Stimulated activated CD8-positive, alpha-beta memory T cell treated with anti-CD3 and anti-CD28 coated beads, Interleukin-12 subunit alpha, Interleukin-12 subunit beta, amount 100 ng/mL, for 24 hours (primary cell): ENCODE measurements around the gene SHF.

Experiments
- DNase-seq: peaks from one replicate; pipeline ENCODE4 v3.0.0-alpha.2; 2020; ENCODE audit errors: extremely low read depth

Gene SHF

GRCh38 chr15:45199136-45199810 lies 11.5 kb upstream of the SHF start:
- no peak for DNase-seq

DNA sequence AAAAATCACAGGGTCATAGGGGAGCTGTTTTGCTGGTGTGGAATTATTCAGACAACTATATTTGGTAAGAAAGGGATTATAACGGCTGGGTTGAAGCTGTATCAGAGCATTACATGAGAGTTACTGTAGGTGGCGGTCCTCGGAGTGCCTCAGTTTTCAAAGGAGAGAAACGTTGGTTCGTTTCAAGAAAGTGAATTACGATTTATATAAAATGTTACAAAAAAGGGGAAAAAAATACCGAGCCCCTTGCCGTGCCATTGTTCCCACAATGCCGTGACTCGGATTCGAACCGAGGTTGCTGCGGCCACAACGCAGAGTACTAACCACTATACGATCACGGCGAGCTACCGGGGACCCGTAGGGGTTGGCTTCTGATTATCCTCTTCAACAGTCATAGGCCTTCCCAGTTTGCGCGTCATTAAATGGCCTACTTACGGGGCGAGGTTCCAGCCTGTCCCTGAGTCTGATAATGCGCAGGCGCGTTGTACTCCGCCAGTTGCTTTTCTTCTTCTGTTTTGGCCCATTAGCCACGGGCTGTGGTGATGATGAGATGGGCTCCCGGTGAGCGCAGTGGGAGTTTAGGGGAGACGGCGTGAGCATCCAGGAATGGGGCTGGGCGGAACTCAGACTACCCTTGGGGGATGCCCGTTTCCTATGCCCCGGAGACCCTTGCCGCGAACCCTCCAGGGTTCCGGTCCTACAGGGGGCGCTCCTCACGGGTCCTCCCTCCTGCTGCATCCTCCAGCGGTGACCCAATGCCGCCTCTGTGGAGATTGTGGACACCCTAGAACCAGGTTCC lies 10.8 kb upstream of the SHF start:
- DNase-seq = peak; percentile 68

DNA sequence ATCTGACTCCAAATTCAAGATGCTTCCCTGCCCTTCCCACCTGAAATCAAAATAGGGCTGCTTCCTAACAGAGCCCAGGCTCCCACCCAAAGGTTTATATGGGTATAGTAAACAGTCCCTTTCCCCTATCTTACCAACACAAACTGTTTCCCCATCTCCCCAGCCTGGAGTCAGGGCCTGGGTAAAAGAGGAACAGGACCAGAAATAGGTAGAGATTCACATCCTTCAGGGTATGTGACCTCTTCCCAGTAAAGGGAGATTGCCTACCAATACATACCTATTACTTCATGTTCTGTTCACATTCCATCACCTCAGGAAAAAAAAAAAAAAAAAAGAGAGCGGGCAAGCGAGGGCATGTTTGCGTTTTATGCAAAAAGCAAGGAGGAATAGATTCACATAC lies 9.7 kb upstream of the SHF start:
- no peak for DNase-seq

DNA sequence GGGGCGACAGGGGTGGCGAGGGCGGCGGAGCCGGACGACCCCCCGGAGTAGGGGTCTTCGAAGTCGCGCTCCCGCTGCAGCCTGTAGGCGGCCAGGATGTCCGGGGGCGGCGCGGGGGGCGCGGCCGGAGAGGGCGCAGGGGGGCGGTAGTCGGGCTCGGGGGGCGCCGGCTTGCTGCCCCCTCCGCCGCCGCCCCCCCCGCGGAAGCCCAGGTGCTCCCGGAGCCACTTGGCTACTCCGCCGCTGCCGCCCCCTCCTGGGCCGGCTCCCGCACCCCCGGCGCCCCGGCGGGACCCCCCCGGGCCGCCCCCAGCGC lies 230 bp downstream of the SHF start:
- DNase-seq = no peak

GRCh38 chr15:45186771-45187577 lies 792 bp downstream of the SHF start:
- DNase-seq = no peak

DNA sequence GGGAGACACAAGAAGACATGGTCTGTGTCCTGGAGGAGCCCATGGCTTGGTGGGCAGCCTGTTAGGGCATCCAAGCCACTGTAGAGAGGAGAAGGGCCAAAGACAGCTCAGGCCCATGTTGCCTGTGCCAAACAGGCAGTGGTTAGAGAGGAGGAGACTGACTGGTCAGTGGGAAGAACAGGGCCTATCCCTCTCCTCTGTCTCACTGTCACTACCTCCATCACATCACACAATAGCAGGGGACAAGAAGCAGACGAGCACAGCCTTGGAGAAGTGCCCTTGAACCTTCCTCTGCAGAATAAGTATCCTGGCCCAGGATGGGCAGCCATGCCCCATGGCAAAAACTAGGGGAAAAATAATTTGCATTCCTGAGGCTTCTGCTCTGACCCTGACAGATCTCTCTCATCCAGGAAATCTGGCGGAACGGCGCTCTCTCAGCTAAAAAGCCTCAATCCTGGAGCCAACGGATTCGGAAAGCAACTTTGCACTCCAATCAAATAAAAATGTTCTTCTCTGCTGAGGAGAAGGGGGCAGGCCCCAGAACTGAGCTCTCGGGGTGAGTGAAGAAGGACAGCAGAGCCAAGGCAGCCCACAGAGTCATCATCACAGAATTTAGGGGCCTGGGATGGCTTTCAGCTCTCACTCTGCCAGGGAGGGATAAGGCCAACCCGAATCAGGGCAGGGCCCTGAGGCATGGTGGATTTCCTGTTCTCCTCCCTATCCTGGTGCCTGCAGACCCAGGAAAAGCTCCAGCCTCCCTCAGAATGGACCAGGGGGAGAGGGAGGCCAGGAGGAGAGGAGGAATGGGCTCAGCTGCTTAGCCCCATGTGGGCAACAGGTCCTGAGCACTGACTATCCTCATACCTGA lies 1.6 kb downstream of the SHF start:
- no peak for DNase-seq

GRCh38 chr15:45185069-45185779 lies 2.5 kb downstream of the SHF start:
- no peak for DNase-seq

DNA sequence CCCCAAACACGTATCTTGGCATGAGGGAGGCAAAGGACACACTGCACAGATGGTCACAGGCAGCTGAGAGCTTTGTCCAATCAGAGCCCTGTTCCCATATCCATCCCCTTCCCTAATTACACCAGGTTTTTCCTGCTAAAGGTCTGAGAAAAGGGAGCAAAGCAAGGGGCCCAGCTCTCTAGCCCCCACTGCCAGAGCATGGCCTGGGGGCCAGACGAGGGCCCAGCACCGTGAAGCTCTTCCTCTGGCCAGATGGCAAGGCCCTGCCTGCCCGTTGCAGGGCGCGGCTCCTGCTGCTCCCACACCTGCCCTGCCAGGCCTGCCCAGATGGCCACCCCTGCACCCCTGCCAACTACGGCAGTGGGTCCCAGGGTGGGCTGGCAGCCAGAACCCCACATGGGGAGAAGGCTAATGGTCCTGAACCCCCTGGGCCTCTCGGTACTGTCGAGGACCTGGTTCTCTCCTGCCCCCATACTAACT lies 3.2 kb downstream of the SHF start:
- no peak for DNase-seq

- DNase-seq = no peak
Measured at GRCh38 chr15:45183511-45183910, 4.3 kb downstream of the SHF start.

DNA sequence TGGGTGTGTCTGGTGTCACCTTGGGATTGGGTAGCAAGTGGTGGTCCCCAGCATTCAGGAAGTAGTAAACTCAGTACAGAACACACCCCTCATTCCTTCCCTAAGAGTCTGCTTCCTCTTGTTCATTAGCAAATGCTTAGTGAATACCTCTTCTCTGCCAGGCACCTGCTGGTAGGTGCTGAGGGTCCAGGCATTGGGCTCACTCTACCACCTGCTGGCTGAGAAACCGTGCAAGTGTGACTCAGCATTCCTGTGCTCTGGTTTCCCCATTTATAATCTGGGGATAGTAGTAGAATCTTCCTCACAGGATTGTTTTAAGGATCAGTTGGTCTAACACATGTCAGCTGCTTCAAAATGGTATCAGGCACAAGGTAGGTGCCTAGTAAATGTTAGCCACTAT lies 4.8 kb downstream of the SHF start:
- no peak for DNase-seq

DNA sequence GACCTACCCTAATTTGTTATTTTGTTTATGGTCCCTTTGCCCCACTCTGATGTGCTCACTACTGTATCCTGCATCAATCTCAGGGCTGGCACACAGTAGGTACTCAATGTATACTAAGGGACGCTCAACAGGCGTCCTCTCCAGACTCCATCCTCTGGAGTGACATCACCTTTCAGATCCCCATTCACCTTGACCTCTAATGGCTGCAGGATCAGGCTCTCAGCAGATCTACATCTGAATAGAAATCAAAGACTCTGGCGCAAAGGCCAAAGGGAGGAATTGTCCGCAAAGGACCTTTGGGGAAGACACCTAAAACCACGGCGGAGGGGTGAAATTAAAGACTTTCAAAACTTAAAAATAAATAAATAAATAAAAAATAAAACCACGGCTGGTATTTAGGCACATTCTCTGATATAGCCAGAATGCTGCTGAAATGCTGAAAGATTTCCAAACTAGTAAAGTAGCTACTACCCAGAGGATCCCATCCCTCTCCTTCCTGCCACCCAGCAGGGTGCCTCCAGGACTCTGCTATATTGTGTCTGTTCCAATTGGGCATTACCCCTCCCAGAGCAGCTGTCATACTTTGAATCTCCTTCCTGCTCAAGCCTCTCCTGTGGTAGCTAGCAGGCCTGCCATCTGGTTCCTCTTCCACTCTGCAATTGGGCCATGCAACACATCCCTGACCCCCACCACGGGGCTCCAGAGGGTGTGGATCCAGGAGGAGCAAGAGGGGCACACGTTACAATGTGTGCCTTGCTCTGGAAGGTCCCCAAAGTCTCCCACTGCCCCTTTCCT lies 6.1 kb downstream of the SHF start:
- no peak for DNase-seq

GRCh38 chr15:45180648-45181436 lies 6.9 kb downstream of the SHF start:
- DNase-seq = no peak

DNA sequence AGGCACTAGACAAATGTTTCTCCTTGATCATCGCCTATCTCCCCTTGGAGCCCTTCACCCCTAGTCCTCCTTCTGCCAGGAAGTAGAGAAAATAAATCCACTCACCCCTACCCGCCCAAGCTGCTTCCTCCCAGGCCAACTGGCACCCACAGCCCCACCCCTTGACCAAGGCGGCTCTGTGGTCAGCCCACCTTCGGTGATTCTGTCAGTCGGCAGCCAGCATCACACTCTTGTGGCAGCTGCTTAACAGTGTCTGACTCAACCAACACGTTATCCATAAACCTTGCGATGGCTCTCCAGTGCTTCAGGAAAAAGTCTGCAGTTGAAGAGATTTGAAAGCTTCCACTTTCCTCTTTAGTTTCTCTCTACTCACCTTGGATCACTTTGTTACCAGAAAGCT lies 7.6 kb downstream of the SHF start:
- DNase-seq = no peak

- DNase-seq = no peak
Measured at GRCh38 chr15:45179221-45179985, 8.4 kb downstream of the SHF start.

DNA sequence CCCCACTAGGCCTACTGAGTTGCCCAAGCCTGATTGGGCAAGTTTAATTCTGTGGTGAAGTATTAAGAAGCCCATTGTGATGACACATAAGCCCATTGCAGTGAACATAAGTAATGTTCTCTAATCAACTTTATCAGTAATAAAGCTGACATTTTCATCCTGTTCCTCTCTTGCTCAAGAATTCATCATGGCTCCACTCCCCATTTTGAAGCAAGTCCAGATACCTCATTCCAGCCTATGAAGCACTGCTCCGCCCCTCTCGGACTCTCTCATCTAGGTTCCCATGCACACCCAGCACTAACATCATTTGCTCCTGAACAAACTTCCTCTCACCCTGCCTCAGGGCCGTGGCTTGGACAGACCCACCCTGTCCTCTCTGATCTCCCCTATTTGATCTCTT lies 10.5 kb downstream of the SHF start:
- no peak for DNase-seq

GRCh38 chr15:45174577-45174976 lies 13.2 kb downstream of the SHF start:
- DNase-seq = no peak

GRCh38 chr15:45174069-45174468 lies 13.7 kb downstream of the SHF start:
- no peak for DNase-seq

GRCh38 chr15:45171912-45172311 lies 15.9 kb downstream of the SHF start:
- DNase-seq = no peak
